ENCODE results near the gene SLC17A2.
"Not testable (repeated sequence)": the region's sequence is repeated elsewhere in the genome, so short reads cannot be mapped to it uniquely, and the experiment has no call there.

SLC17A2 gene

GRCh38 chr6:25945738-25946137 is 15.2 kb upstream of the SLC17A2 start:
- not testable (repeated sequence) for H2BK12ac ChIP-seq (ENCODE audit: low read length); H3K4me2 ChIP-seq (ENCODE audit: low read length); H3K4me1 ChIP-seq (ENCODE audit: control insufficient read depth in 1 of 2, insufficient read depth in 2 of 2, low read length in 2 of 2); H3K36me3 ChIP-seq (ENCODE audit: control insufficient read depth in 1 of 2, insufficient read depth in 2 of 2, low read length in 2 of 2); H2AFZ ChIP-seq (ENCODE audit: insufficient read depth, low read length, poor library complexity); H2AK5ac ChIP-seq (ENCODE audit: low read length); H3K79me1 ChIP-seq (ENCODE audit: low read length); H3K27me3 ChIP-seq (ENCODE audit: insufficient read depth, low read length); H4K8ac ChIP-seq (ENCODE audit: low read depth, low read length); H3K14ac ChIP-seq (ENCODE audit: low read length); H3K9me3 ChIP-seq (ENCODE audit: insufficient read depth, low read depth, low read length); H4K91ac ChIP-seq (ENCODE audit: low read depth, low read length); H3K23ac ChIP-seq (ENCODE audit: low read length); H4K12ac ChIP-seq (ENCODE audit: low read depth, low read length); H3K9ac ChIP-seq (ENCODE audit: low read length); H3K79me2 ChIP-seq (ENCODE audit: control insufficient read depth, insufficient read depth, low read length, poor library complexity); H3K27ac ChIP-seq (ENCODE audit: low read depth, low read length); H3K18ac ChIP-seq (ENCODE audit: low read length); H3K4me3 ChIP-seq (ENCODE audit: low read depth, low read length); H2BK120ac ChIP-seq (ENCODE audit: insufficient read depth, low read length, poor library complexity); DNase-seq; H2BK5ac ChIP-seq (ENCODE audit: low read depth, low read length, poor library complexity); H3K4ac ChIP-seq (ENCODE audit: low read depth, low read length)
- WGBS (ENCODE audit: extremely low coverage, insufficient coverage, insufficient read length) = no CpG with 5 or more reads among the region's 3 CpGs

- no peak for DNase-seq
- no CpG with 5 or more reads among the region's 8 CpGs for WGBS (ENCODE audit: extremely low coverage, insufficient coverage, insufficient read length)
- Histone ChIP-seq H2BK12ac (ENCODE audit: low read length) (no peak overlapping the region), H2AFZ (ENCODE audit: insufficient read depth, low read length, poor library complexity) (no peak overlapping the region), H3K36me3 (ENCODE audit: control insufficient read depth in 1 of 2, insufficient read depth in 2 of 2, low read length in 2 of 2) (no peaks in the 10 kb centered on the region), H3K4me3 (ENCODE audit: low read depth, low read length) (no peak overlapping the region), H3K4me2 (ENCODE audit: low read length) (no peak overlapping the region), H2BK120ac (ENCODE audit: insufficient read depth, low read length, poor library complexity) (no peak overlapping the region), H3K4ac (ENCODE audit: low read depth, low read length) (no peak overlapping the region), H3K79me2 (ENCODE audit: control insufficient read depth, insufficient read depth, low read length, poor library complexity) (no peaks in the 10 kb centered on the region), H3K14ac (ENCODE audit: low read length) (no peak overlapping the region), H3K9ac (ENCODE audit: low read length) (no peak overlapping the region), H4K12ac (ENCODE audit: low read depth, low read length) (no peak overlapping the region), H3K79me1 (ENCODE audit: low read length) (no peaks in the 10 kb centered on the region), H3K4me1 (ENCODE audit: control insufficient read depth in 1 of 2, insufficient read depth in 2 of 2, low read length in 2 of 2) (no peaks in the 10 kb centered on the region), H4K91ac (ENCODE audit: low read depth, low read length) (no peak overlapping the region), H3K27me3 (ENCODE audit: insufficient read depth, low read length) (no peaks in the 10 kb centered on the region), H2BK5ac (ENCODE audit: low read depth, low read length, poor library complexity) (no peak overlapping the region), H4K8ac (ENCODE audit: low read depth, low read length) (no peak overlapping the region), H2AK5ac (ENCODE audit: low read length) (no peak overlapping the region), H3K27ac (ENCODE audit: low read depth, low read length) (no peak overlapping the region), H3K23ac (ENCODE audit: low read length) (no peak overlapping the region), H3K9me3 (ENCODE audit: insufficient read depth, low read depth, low read length) (no peaks in the 10 kb centered on the region), H3K18ac (ENCODE audit: low read length) (no peak overlapping the region)
Measured at GRCh38 chr6:25944688-25945574, 14.4 kb upstream of the SLC17A2 start.

GRCh38 chr6:25943887-25944286 is 13.4 kb upstream of the SLC17A2 start:
- H2BK5ac ChIP-seq (ENCODE audit: low read depth, low read length, poor library complexity) = no peak overlapping the region
- no peak overlapping the region for H3K23ac ChIP-seq (ENCODE audit: low read length)
- no peak overlapping the region for H2BK120ac ChIP-seq (ENCODE audit: insufficient read depth, low read length, poor library complexity)
- H3K4me2 ChIP-seq (ENCODE audit: low read length) = no peak overlapping the region
- no peak overlapping the region for H3K4ac ChIP-seq (ENCODE audit: low read depth, low read length)
- no peak overlapping the region for H3K18ac ChIP-seq (ENCODE audit: low read length)
- no peak overlapping the region for H4K91ac ChIP-seq (ENCODE audit: low read depth, low read length)
- no peak overlapping the region for H3K27ac ChIP-seq (ENCODE audit: low read depth, low read length)
- H3K79me1 ChIP-seq (ENCODE audit: low read length) = no peaks in the 10 kb centered on the region
- H3K9ac ChIP-seq (ENCODE audit: low read length) = no peak overlapping the region
- H3K4me1 ChIP-seq (ENCODE audit: control insufficient read depth in 1 of 2, insufficient read depth in 2 of 2, low read length in 2 of 2) = no peaks in the 10 kb centered on the region
- no peak overlapping the region for H3K4me3 ChIP-seq (ENCODE audit: low read depth, low read length)
- H2AK5ac ChIP-seq (ENCODE audit: low read length) = no peak overlapping the region
- H3K14ac ChIP-seq (ENCODE audit: low read length) = no peak overlapping the region
- H3K36me3 ChIP-seq (ENCODE audit: control insufficient read depth in 1 of 2, insufficient read depth in 2 of 2, low read length in 2 of 2) = no peaks in the 10 kb centered on the region
- H2BK12ac ChIP-seq (ENCODE audit: low read length) = no peak overlapping the region
- no peak overlapping the region for H4K8ac ChIP-seq (ENCODE audit: low read depth, low read length)
- DNase-seq = no peak
- no peak overlapping the region for H2AFZ ChIP-seq (ENCODE audit: insufficient read depth, low read length, poor library complexity)
- H3K9me3 ChIP-seq (ENCODE audit: insufficient read depth, low read depth, low read length) = no peaks in the 10 kb centered on the region
- H3K27me3 ChIP-seq (ENCODE audit: insufficient read depth, low read length) = no peaks in the 10 kb centered on the region
- H4K12ac ChIP-seq (ENCODE audit: low read depth, low read length) = no peak overlapping the region
- WGBS (ENCODE audit: extremely low coverage, insufficient coverage, insufficient read length) = no CpG with 5 or more reads among the region's 1 CpG
- no peaks in the 10 kb centered on the region for H3K79me2 ChIP-seq (ENCODE audit: control insufficient read depth, insufficient read depth, low read length, poor library complexity)

- Histone ChIP-seq H3K27me3 (ENCODE audit: insufficient read depth, low read length) (no peaks in the 10 kb centered on the region), H3K27ac (ENCODE audit: low read depth, low read length) (no peak overlapping the region), H2BK12ac (ENCODE audit: low read length) (no peak overlapping the region), H3K23ac (ENCODE audit: low read length) (no peak overlapping the region), H4K12ac (ENCODE audit: low read depth, low read length) (no peak overlapping the region), H2AFZ (ENCODE audit: insufficient read depth, low read length, poor library complexity) (no peak overlapping the region), H3K9me3 (ENCODE audit: insufficient read depth, low read depth, low read length) (no peaks in the 10 kb centered on the region), H3K9ac (ENCODE audit: low read length) (no peak overlapping the region), H3K4me3 (ENCODE audit: low read depth, low read length) (no peak overlapping the region), H3K79me2 (ENCODE audit: control insufficient read depth, insufficient read depth, low read length, poor library complexity) (no peaks in the 10 kb centered on the region), H4K8ac (ENCODE audit: low read depth, low read length) (no peak overlapping the region), H2BK5ac (ENCODE audit: low read depth, low read length, poor library complexity) (no peak overlapping the region), H3K79me1 (ENCODE audit: low read length) (no peaks in the 10 kb centered on the region), H3K14ac (ENCODE audit: low read length) (no peak overlapping the region), H3K36me3 (ENCODE audit: control insufficient read depth in 1 of 2, insufficient read depth in 2 of 2, low read length in 2 of 2) (no peaks in the 10 kb centered on the region), H3K4ac (ENCODE audit: low read depth, low read length) (no peak overlapping the region), H2AK5ac (ENCODE audit: low read length) (no peak overlapping the region), H2BK120ac (ENCODE audit: insufficient read depth, low read length, poor library complexity) (no peak overlapping the region), H4K91ac (ENCODE audit: low read depth, low read length) (no peak overlapping the region), H3K4me1 (ENCODE audit: control insufficient read depth in 1 of 2, insufficient read depth in 2 of 2, low read length in 2 of 2) (no peaks in the 10 kb centered on the region), H3K18ac (ENCODE audit: low read length) (no peak overlapping the region), H3K4me2 (ENCODE audit: low read length) (no peak overlapping the region)
- no CpG with 5 or more reads among the region's 3 CpGs for WGBS (ENCODE audit: extremely low coverage, insufficient coverage, insufficient read length)
- peak in 1 of 2 donors; percentile 36 for DNase-seq
Measured at GRCh38 chr6:25942561-25943147, 12.2 kb upstream of the SLC17A2 start.

Measured in trophoblast cell (in vitro differentiated cells and primary cell).